GM12878 (cell line): ENCODE measurements around the gene NDST3. TPM values are rescaled to one million over a fixed set of nuclear protein-coding genes. Genes with fewer than 3 reads are reported as not detected.
A peak's percentile ranks its signal among the peaks of the same experiment; 100 is the strongest.

Source experiments
- ATAC-seq: fragments of 200-7000 bp; cut with Tn5 transposase; 3 replicates; pipeline ENCODE4 v1.9.1; 2020; ENCODE audit warnings: mild to moderate bottlenecking, moderate library complexity
- Bru-seq: library from RNA; stranded (reverse); fragments of 400-500 nt; gene quantifications from one replicate; lab custom pipeline; 2021; lab: Mats Ljungman, UMichigan
- BruChase-seq, 2 experiments: library from RNA; stranded (reverse); fragments of 400-500 nt; gene quantifications; one replicate each; lab custom pipeline; 2021; lab: Mats Ljungman, UMichigan
- BruUV-seq: library from RNA; stranded (reverse); fragments of 400-500 nt; replicated peaks from 2 replicates; lab custom pipeline; 2021; lab: Mats Ljungman, UMichigan
- CTCF ChIA-PET: fragments of 300-600 bp; sonication (Branson Sonifier 250); formaldehyde crosslinking; extraction: SDS; loops from one replicate; lab custom pipeline; 2021; ENCODE audit warnings: inconsistent platforms; lab: Yijun Ruan, JAX
- POLR2A ChIA-PET: fragments of 350-600 bp; formaldehyde crosslinking; extraction: SDS; loops from one replicate; lab custom pipeline; 2021; ENCODE audit warnings: inconsistent platforms; lab: Charles Lee
- RAD21 ChIA-PET: fragments of 300-600 bp; sonication (Branson Sonifier 250); formaldehyde crosslinking; loops from one replicate; lab custom pipeline; 2023; ENCODE audit warnings: antibody characterized with exemption; ENCODE audit not compliant: unreplicated experiment; lab: Charles Lee
- SMC1A ChIA-PET: fragments of 300-600 bp; sonication (Branson Sonifier 250); formaldehyde crosslinking; loops from one replicate; lab custom pipeline; 2023; ENCODE audit not compliant: unreplicated experiment, uncharacterized antibody; lab: Charles Lee
- DNase-seq: peaks from one replicate; pipeline ENCODE4 v3.0.0-alpha.2; 2011; ENCODE audit warnings: low read depth, low spot score
- FAIRE-seq: peaks from 3 replicates; lab custom pipeline; 2011; peaks lifted over from hg19 to GRCh38; lab: Jason Lieb, UNC
- H2AFZ ChIP-seq: 2 replicates; pipeline ENCODE4 v1.6.0; 2011; ENCODE audit warnings: low read depth, low read length, control low read depth; ENCODE audit not compliant: control insufficient read depth
- H3K27ac ChIP-seq: 2 replicates; pipeline ENCODE4 v1.5.1; 2011; ENCODE audit warnings: control low read depth; ENCODE audit not compliant: control insufficient read depth, insufficient read depth
- H3K27me3 ChIP-seq, 2 experiments: replicated peaks in 1 of 2; 2 replicates each; pipeline versions ENCODE4 v1.6.0 to v1.6.1; 2011; ENCODE audit warnings: low read length in 1 of 2; ENCODE audit not compliant: control insufficient read depth in 2 of 2, insufficient read depth in 2 of 2
- H3K36me3 ChIP-seq, 2 experiments: 2 replicates each; pipeline ENCODE4 v1.5.1; 2011; ENCODE audit warnings: low read length in 1 of 2; ENCODE audit not compliant: control insufficient read depth in 2 of 2, insufficient read depth in 2 of 2
- H3K4me1 ChIP-seq: 2 replicates; pipeline ENCODE4 v1.6.1; 2011; ENCODE audit warnings: mild to moderate bottlenecking, low read length, moderate library complexity, mixed read lengths; ENCODE audit not compliant: control insufficient read depth, insufficient read depth
- H3K4me2 ChIP-seq: 2 replicates; pipeline ENCODE4 v1.6.0; 2011; ENCODE audit warnings: control low read depth; ENCODE audit not compliant: control insufficient read depth, insufficient read depth
- H3K4me3 ChIP-seq: fragments of 200-600 bp; sonication (generic); 2 replicates; pipeline ENCODE4 v1.5.1; 2016
- H3K79me2 ChIP-seq: 2 replicates; pipeline ENCODE4 v1.6.0; 2011; ENCODE audit warnings: low read length; ENCODE audit not compliant: control insufficient read depth, insufficient read depth
- H3K9ac ChIP-seq: 2 replicates; pipeline ENCODE4 v1.8.0; 2011; ENCODE audit warnings: low read length, control low read depth, mixed read lengths; ENCODE audit not compliant: control insufficient read depth, insufficient read depth
- H3K9me3 ChIP-seq: replicated peaks from 3 replicates; pipeline ENCODE4 v1.5.1; 2011; ENCODE audit warnings: mild to moderate bottlenecking, low read length; ENCODE audit not compliant: control insufficient read depth, insufficient read depth
- H4K20me1 ChIP-seq: 2 replicates; pipeline ENCODE4 v1.6.0; 2011; ENCODE audit not compliant: control insufficient read depth, insufficient read depth
- CTCF ChIP-seq, 3 experiments: IDR thresholded peaks in 2 of 3; conservative IDR thresholded peaks in 1 of 3; 2 replicates each; pipeline ENCODE4 v1.5.1; 2011; ENCODE audit warnings: low read depth in 3 of 3, low read length in 3 of 3, mild to moderate bottlenecking in 3 of 3, control low read depth in 2 of 3, moderate library complexity in 2 of 3, inconsistent platforms in 1 of 3, mixed read lengths in 1 of 3; ENCODE audit not compliant: control insufficient read depth in 2 of 3, insufficient read depth in 1 of 3; ENCODE audit errors: extremely low read depth in 1 of 3
- EZH2 ChIP-seq: IDR thresholded peaks from 2 replicates; pipeline ENCODE4 v1.6.1; 2012; ENCODE audit warnings: low read depth, mild to moderate bottlenecking, control low read depth, inconsistent platforms, low read length, borderline replicate concordance; ENCODE audit not compliant: control insufficient read depth
- MLLT1 ChIP-seq: fragments of 450-650 bp; IDR thresholded peaks from 2 replicates; pipeline ENCODE4 v1.6.1; 2016; ENCODE audit warnings: mild to moderate bottlenecking
- NKRF ChIP-seq: fragments of 450-650 bp; conservative IDR thresholded peaks from 2 replicates; pipeline ENCODE4 v1.6.1; 2017; ENCODE audit warnings: mild to moderate bottlenecking, moderate library complexity
- RAD21 ChIP-seq: IDR thresholded peaks from 2 replicates; pipeline ENCODE4 v1.6.1; 2011; ENCODE audit warnings: mild to moderate bottlenecking, low read depth, low read length, moderate library complexity; ENCODE audit not compliant: insufficient read depth
- YY1 ChIP-seq: IDR thresholded peaks from 2 replicates; pipeline ENCODE4 v1.6.1; 2011; ENCODE audit warnings: low read depth, mild to moderate bottlenecking, low read length
- ZNF274 ChIP-seq: IDR thresholded peaks from one replicate; pipeline ENCODE4 v1.8.0; 2011; ENCODE audit not compliant: insufficient read length, insufficient read depth
- WGBS: methylation state at CpG from one replicate; pipeline ENCODE4 v1.1.6; 2016; ENCODE audit warnings: low lambda C conversion rate; ENCODE audit not compliant: insufficient replicate concordance, insufficient coverage; ENCODE audit errors: missing lambda C conversion rate; 5-methylcytosine and 5-hydroxymethylcytosine counted together
- in situ Hi-C: fragments of 300-500 bp; cut with MboI; formaldehyde crosslinking; loops from 9 replicates; pipeline ENCODE4 v1.14.3; 2018; ENCODE audit warnings: mixed read lengths
- intact Hi-C: fragments of 100-400 bp; cut with micrococcal nuclease; formaldehyde crosslinking; loops from one replicate; pipeline ENCODE4 v1.14.2; 2022; ENCODE audit not compliant: unreplicated experiment
- long read RNA-seq, 2 experiments: library from polyadenylated mRNA; unstranded; transcript quantifications; one replicate each; pipeline ENCODE4 v2.0.0, GENCODE V29; 2019 to 2020
- polyA minus RNA-seq, 3 experiments: library from RNA; depleted of rRNA, polyadenylated mRNA; stranded (reverse); fragments of >200 nt; gene quantifications; 2 replicates each; pipeline ENCODE4 v1.2.3, GENCODE V29; 2011
- polyA plus RNA-seq, 11 experiments: library from polyadenylated mRNA; depleted of rRNA in 4 of 11; unstranded in 6 of 11; stranded (reverse) in 5 of 11; fragments of >200 nt; fragmentation: Nextera tagmentation in 4 of 11; fragmentation: Illumina TruSeq in 1 of 11; extraction: Ambion mirVana in 4 of 11; extraction: Trizol in 1 of 11; gene quantifications; 1 replicate in 1 of 11; 2 replicates in 10 of 11; pipeline versions ENCODE4 v1.2.1 to v1.2.3, GENCODE V29; 2011 to 2016; ENCODE audit warnings: inconsistent platforms in 2 of 11, missing spikeins in 2 of 11, low read depth in 1 of 11
- total RNA-seq, 4 experiments: library from RNA; depleted of rRNA in 3 of 4; stranded (reverse); fragments of >200 nt in 3 of 4; fragmentation: Illumina TruSeq in 1 of 4; extraction: Trizol in 1 of 4; gene quantifications; 2 replicates each; pipeline versions ENCODE4 v1.2.1 to v1.2.3, GENCODE V29; 2013 to 2021

NDST3 gene
- not detected in 2 replicates for total RNA-seq (2013; cell fraction: nucleolus; rRNA removed)
- total RNA-seq (2014; rRNA removed) (not detected in 2 replicates), total RNA-seq (2014; rRNA removed; fragmentation: Illumina TruSeq; extraction: Trizol) (not detected in 2 replicates), total RNA-seq (2021) (not detected in 2 replicates), polyA plus RNA-seq (2011; rRNA removed) (not detected in 2 replicates), polyA plus RNA-seq (2014; fragmentation: Illumina TruSeq; extraction: Trizol) (0.03 TPM in 1 of 2 replicates, not detected in the other), polyA plus RNA-seq (2014; fragmentation: Nextera tagmentation; extraction: Ambion mirVana) (not detected), polyA plus RNA-seq (2014; rRNA removed) (not detected in 2 replicates), polyA plus RNA-seq (2016; fragmentation: Nextera tagmentation; extraction: Ambion mirVana) (under 1 TPM in 1 of 2 experiments, not detected in 1; 0.03 TPM), polyA minus RNA-seq (2011; rRNA and poly(A)+ RNA removed) (not detected in 2 replicates), Bru-seq, nascent RNA (percentile 0 among the genes with signal in this experiment), BruChase-seq, experiment 1, labeled RNA remaining after a 6-hour chase (percentile 1 among the genes with signal in this experiment), BruChase-seq, experiment 2, labeled RNA remaining after a 2-hour chase (percentile 1 among the genes with signal in this experiment)
- polyA plus RNA-seq (2011; ENCODE audit: low read depth) = not detected
- not detected in 2 replicates for polyA plus RNA-seq (2011; cell fraction: cytosol; rRNA removed)
- polyA plus RNA-seq (2011; cell fraction: nucleus; rRNA removed) = not detected in 2 replicates
- polyA plus RNA-seq (2012) = not detected in 2 replicates
- polyA minus RNA-seq (2011; cell fraction: cytosol; rRNA and poly(A)+ RNA removed) = not detected in 2 replicates
- not detected in 2 replicates for polyA minus RNA-seq (2011; cell fraction: nucleus; rRNA and poly(A)+ RNA removed)
- long read RNA-seq, experiment 1 = 0 reads
- long read RNA-seq, experiment 2, partial matches to known transcripts = 0 of 2 reads
- long read RNA-seq, experiment 2, other reads (novel, unspliced or antisense) = 2 of 2 reads

GRCh38 chr4:118034053-118034785, at the start of gene NDST3:
Gene NDST3, plus strand, starts transcription at chr4:118034486. Its CDS starts 19,425 bp downstream, at chr4:118053911.
- DNase-seq = no peak
- H2AFZ ChIP-seq = no peak within 1 kb of the TSS
- H3K27me3 ChIP-seq = peaks cover 0 to 3% of the 10 kb centered on the region in 2 experiments; a peak in 2 of 4 replicates
- ChIA-PET RAD21 (no interaction called here), SMC1A (no interaction called here), POLR2A (no interaction called here), CTCF (no interaction called here)
- H3K4me2 ChIP-seq = peak within 1 kb of the TSS; percentile 9; the same call in 1 of the 2 replicates
- ATAC-seq = peak; percentile 74
- WGBS = 21% methylated on average over 11 of the region's 11 CpGs
- no peak for FAIRE-seq
- H3K4me1 ChIP-seq = no peaks in the 10 kb centered on the region
- H3K4me3 ChIP-seq = no peak within 1 kb of the TSS
- in situ Hi-C loops = no loop called here
- no TSS peak for BruUV-seq
- TF ChIP-seq EZH2 = 0 out of 2 replicates have a peak, but pooled peaks have one; percentile 95
- TF ChIP-seq ZNF274 = no peak
- no peak for TF ChIP-seq MLLT1
- TF ChIP-seq NKRF = no peak
- no peak for TF ChIP-seq YY1
- peak; percentile 55 for TF ChIP-seq RAD21
- TF ChIP-seq CTCF (IDR thresholded peaks at IDR 0.05 in 2 of 3, conservative IDR thresholded peaks at IDR 0.05 in 1 of 3; ENCODE audit: control insufficient read depth in 2 of 3, extremely low read depth in 1 of 3, insufficient read depth in 1 of 3, low read depth in 3 of 3, low read length in 3 of 3) = peak; percentile 5 to 24 (median 18); a peak in 3 of 6 replicates
- no peak within 1 kb of the TSS for H3K27ac ChIP-seq
- H4K20me1 ChIP-seq = no peaks in the 10 kb centered on the region
- H3K9me3 ChIP-seq = no peaks in the 10 kb centered on the region
- H3K79me2 ChIP-seq = no peaks in the 10 kb centered on the region
- H3K9ac ChIP-seq = no peak within 1 kb of the TSS
- no peaks in the 10 kb centered on the region for H3K36me3 ChIP-seq
- intact Hi-C loops = no loop called here
